HepG2 (cell line): Measurements from ENCODE around the gene LGALS9. TPM values are rescaled to one million over a fixed set of nuclear protein-coding genes. Genes with fewer than 3 reads are reported as not detected.

ENCODE experiments used
- ATAC-seq: fragments of 200-7000 bp; cut with Tn5 transposase; 3 replicates; pipeline ENCODE4 v1.9.1; 2020; ENCODE audit warnings: mild to moderate bottlenecking, moderate library complexity
- BruUV-seq: library from RNA; stranded (reverse); fragments of 400-500 nt; replicated peaks from 2 replicates; lab custom pipeline; 2021; lab: Mats Ljungman, UMichigan
- CTCF ChIA-PET: fragments of 300-600 bp; formaldehyde crosslinking; extraction: SDS; loops from one replicate; lab custom pipeline; 2021; ENCODE audit warnings: low total read pairs, inconsistent platforms, low intra/inter-chr PET ratio; lab: Yijun Ruan, JAX
- POLR2A ChIA-PET: fragments of 350-600 bp; sonication (Branson Sonifier 250); formaldehyde crosslinking; loops from one replicate; lab custom pipeline; 2020; ENCODE audit warnings: antibody characterized with exemption, inconsistent platforms; lab: Yijun Ruan, JAX
- DNase-seq: peaks from one replicate; pipeline ENCODE4 v3.0.0-alpha.2; 2015; ENCODE audit warnings: low spot score
- FAIRE-seq: peaks from 3 replicates; lab custom pipeline; 2011; peaks lifted over from hg19 to GRCh38; lab: Jason Lieb, UNC
- H2AFZ ChIP-seq: one replicate; pipeline ENCODE4 v1.6.1; 2011; ENCODE audit warnings: low read length, inconsistent platforms
- H3K27ac ChIP-seq: fragments of 300-600 bp; 3 replicates; pipeline ENCODE4 v1.8.0; 2011; ENCODE audit warnings: mixed run types, mild to moderate bottlenecking, mixed read lengths, low read length, inconsistent platforms; ENCODE audit not compliant: insufficient read depth; ENCODE audit errors: extremely low read length
- H3K27me3 ChIP-seq, 2 experiments: fragments of 200-600 bp in 1 of 2; 2 replicates in 1 of 2; 3 replicates in 1 of 2; pipeline versions ENCODE4 v1.6.0 to v1.8.0; 2011; ENCODE audit warnings: low read length in 2 of 2, mild to moderate bottlenecking in 2 of 2, moderate library complexity in 2 of 2, inconsistent platforms in 1 of 2; ENCODE audit not compliant: insufficient read depth in 2 of 2, control insufficient read depth in 1 of 2
- H3K36me3 ChIP-seq, 2 experiments: fragments of 200-600 bp in 1 of 2; replicated peaks in 1 of 2; 2 replicates in 1 of 2; 3 replicates in 1 of 2; pipeline versions ENCODE4 v1.5.1 to v1.8.0; 2011; ENCODE audit warnings: low read length in 2 of 2, inconsistent platforms in 1 of 2; ENCODE audit not compliant: insufficient read depth in 2 of 2, control insufficient read depth in 1 of 2
- H3K4me1 ChIP-seq: 2 replicates; pipeline ENCODE4 v1.5.1; 2012; ENCODE audit warnings: low read length, inconsistent platforms; ENCODE audit not compliant: insufficient read depth
- H3K4me2 ChIP-seq: 2 replicates; pipeline ENCODE4 v1.6.0; 2011; ENCODE audit warnings: low read depth, low read length, inconsistent platforms
- H3K4me3 ChIP-seq, 3 experiments: fragments of 200-600 bp in 1 of 3; sonication (generic), shearing (Covaris generic) in 1 of 3; replicated peaks in 1 of 3; 2 replicates each; pipeline ENCODE4 v1.5.1; 2011 to 2016; ENCODE audit warnings: low read length in 3 of 3, inconsistent platforms in 2 of 3, low read depth in 2 of 3, mild to moderate bottlenecking in 2 of 3, control low read depth in 1 of 3, mixed read lengths in 1 of 3; ENCODE audit not compliant: insufficient read depth in 1 of 3
- H3K79me2 ChIP-seq: one replicate; pipeline ENCODE4 v1.6.1; 2011; ENCODE audit warnings: low read length, inconsistent platforms; ENCODE audit not compliant: insufficient read depth
- H3K9ac ChIP-seq: 2 replicates; pipeline ENCODE4 v1.6.0; 2011; ENCODE audit warnings: mild to moderate bottlenecking, low read depth, low read length, inconsistent platforms; ENCODE audit not compliant: insufficient read depth
- H3K9me3 ChIP-seq: 2 replicates; pipeline ENCODE4 v1.5.1; 2012; ENCODE audit warnings: mild to moderate bottlenecking, low read length
- H4K20me1 ChIP-seq: 2 replicates; pipeline ENCODE4 v1.6.0; 2011; ENCODE audit warnings: inconsistent platforms, mild to moderate bottlenecking, low read length, moderate library complexity; ENCODE audit not compliant: insufficient read depth
- ARID2 ChIP-seq: sonication (generic); formaldehyde crosslinking; IDR thresholded peaks from 2 replicates; pipeline ENCODE4 v1.8.1; 2022; ENCODE audit warnings: mild to moderate bottlenecking, missing genetic modification reagents, borderline replicate concordance
- ELF1 ChIP-seq: sonication (generic); formaldehyde crosslinking; IDR thresholded peaks from 2 replicates; pipeline ENCODE4 v1.4.0; 2020; ENCODE audit warnings: missing genetic modification reagents
- IKZF4 ChIP-seq: sonication (generic); formaldehyde crosslinking; IDR thresholded peaks from 2 replicates; pipeline ENCODE4 v1.5.1; 2020; ENCODE audit warnings: borderline replicate concordance, mild to moderate bottlenecking, low read depth, missing genetic modification reagents; ENCODE audit errors: not compliant biosample characterization
- KLF13 ChIP-seq: sonication (generic); formaldehyde crosslinking; IDR thresholded peaks from 2 replicates; pipeline ENCODE4 v1.4.0; 2020; ENCODE audit warnings: mild to moderate bottlenecking, missing genetic modification reagents
- POLR2A ChIP-seq, 2 experiments: IDR thresholded peaks; 2 replicates each; pipeline ENCODE4 v1.6.1; 2011; ENCODE audit warnings: low read depth in 2 of 2, low read length in 2 of 2, mild to moderate bottlenecking in 1 of 2, moderate library complexity in 1 of 2; ENCODE audit not compliant: insufficient read depth in 1 of 2
- SMAD9 ChIP-seq: sonication (generic); formaldehyde crosslinking; IDR thresholded peaks from 2 replicates; pipeline ENCODE4 v1.5.1; 2020; ENCODE audit warnings: mild to moderate bottlenecking, missing genetic modification reagents
- ZBTB8A ChIP-seq: sonication (generic); formaldehyde crosslinking; IDR thresholded peaks from 2 replicates; pipeline ENCODE4 v1.4.0; 2020; ENCODE audit warnings: mild to moderate bottlenecking, low read depth, missing genetic modification reagents, borderline replicate concordance
- ZNF7 ChIP-seq: IDR thresholded peaks from 2 replicates; pipeline ENCODE4 v1.6.1; 2016; ENCODE audit warnings: missing biosample characterization, missing genetic modification reagents
- WGBS: methylation state at CpG from one replicate; pipeline ENCODE4 v1.1.6; 2017; ENCODE audit warnings: low lambda C conversion rate; 5-methylcytosine and 5-hydroxymethylcytosine counted together
- in situ Hi-C: cut with HindIII; loops from 2 replicates; pipeline ENCODE4 v1.10.0; 2017; ENCODE audit warnings: low pct_unique_long_range_greater_than_20kb; ENCODE audit not compliant: extremely low pct_ligation_motif_present
- intact Hi-C: fragments of 100-400 bp; cut with micrococcal nuclease; formaldehyde crosslinking; loops from one replicate; pipeline ENCODE4 v1.10.0; 2022; ENCODE audit not compliant: unreplicated experiment
- polyA plus RNA-seq, 8 experiments: library from polyadenylated mRNA; depleted of rRNA in 3 of 8; stranded (reverse) in 7 of 8; unstranded in 1 of 8; fragments of >200 nt; fragmentation: Illumina TruSeq in 4 of 8; extraction: Trizol in 4 of 8; gene quantifications; 2 replicates each; pipeline versions ENCODE4 v1.2.1 to v1.2.3, GENCODE V29; 2011 to 2016; ENCODE audit warnings: low read depth in 4 of 8, missing spikeins in 1 of 8, mixed read lengths in 1 of 8; ENCODE audit not compliant: insufficient read depth in 1 of 8
- total RNA-seq, 5 experiments: library from RNA; depleted of rRNA; stranded (reverse); fragments of >200 nt; fragmentation: Illumina TruSeq; extraction: Trizol; gene quantifications; 2 replicates each; pipeline ENCODE4 v1.2.3, GENCODE V29; 2016; ENCODE audit warnings: low read depth in 1 of 5
- TF ChIP-seq, protein P1 (sequence below): sonication (generic); formaldehyde crosslinking; IDR thresholded peaks from 2 replicates; pipeline ENCODE4 v1.8.1; 2023; ENCODE audit warnings: missing genetic modification reagents, inconsistent platforms, borderline replicate concordance
- TF ChIP-seq, protein P2 (sequence below): sonication (generic); formaldehyde crosslinking; conservative IDR thresholded peaks from 2 replicates; pipeline ENCODE4 v1.8.0; 2022; ENCODE audit warnings: mild to moderate bottlenecking, moderate library complexity, missing genetic modification reagents
- TF ChIP-seq, protein P3 (sequence below): sonication (generic); formaldehyde crosslinking; conservative IDR thresholded peaks from 2 replicates; pipeline ENCODE4 v1.8.0; 2022; ENCODE audit warnings: low read depth, missing genetic modification reagents
- TF ChIP-seq, protein P4 (sequence below): sonication (generic); formaldehyde crosslinking; IDR thresholded peaks from 2 replicates; pipeline ENCODE4 v1.4.0; 2020; ENCODE audit warnings: missing genetic modification reagents
- TF ChIP-seq, protein P5 (sequence below): sonication (generic); formaldehyde crosslinking; IDR thresholded peaks from 2 replicates; pipeline ENCODE4 v1.5.0; 2020; ENCODE audit warnings: missing genetic modification reagents
- TF ChIP-seq, protein P6 (sequence below): sonication (generic); formaldehyde crosslinking; IDR thresholded peaks from 2 replicates; pipeline ENCODE4 v1.5.0; 2020; ENCODE audit warnings: missing genetic modification reagents
- TF ChIP-seq, protein P7 (sequence below): sonication (generic); formaldehyde crosslinking; IDR thresholded peaks from 2 replicates; pipeline ENCODE4 v1.8.0; 2022; ENCODE audit warnings: mild to moderate bottlenecking, missing genetic modification reagents; ENCODE audit not compliant: insufficient replicate concordance

LGALS9 gene
- total and polyA plus RNA-seq, 2 of the 13 experiments (the other 11 are each of a cell fraction or from before 2014, with no cell fraction given), result 0.40 to 1.4 TPM

DNA sequence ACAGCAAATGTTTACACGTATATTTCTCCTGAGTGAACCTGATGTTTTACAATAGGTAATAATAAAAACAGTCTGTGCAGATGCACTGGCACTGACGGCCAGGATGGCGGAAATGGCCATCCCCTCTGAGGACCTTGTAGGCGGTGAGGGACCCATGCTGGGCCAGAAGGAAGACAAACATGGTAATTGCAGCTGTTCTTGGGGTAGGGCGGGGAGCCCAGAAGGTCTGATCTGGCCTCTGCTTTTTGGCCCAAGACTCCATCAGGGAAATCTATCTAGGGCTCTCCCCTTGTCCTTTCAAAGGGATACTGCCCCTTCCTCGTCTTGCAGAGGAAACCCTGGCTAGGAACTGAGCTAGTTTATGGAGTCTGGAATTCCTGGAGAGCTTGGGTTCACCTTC lies 7.4 kb upstream of the LGALS9 start:
- no peaks in the 10 kb centered on the region for H3K79me2 ChIP-seq
- DNase-seq (no peak), FAIRE-seq (no peak), ATAC-seq (no peak)
- in situ Hi-C loops, result no loop called here
- H3K27me3 ChIP-seq, result no peaks in the 10 kb centered on the region
- H2AFZ ChIP-seq, result no peak overlapping the region
- H3K4me3 ChIP-seq, result no peak overlapping the region
- BruUV-seq, result TSS peak; percentile 45
- intact Hi-C loops, result no loop called here
- no peaks in the 10 kb centered on the region for H3K9me3 ChIP-seq
- H3K27ac ChIP-seq, result no peak overlapping the region
- H3K4me1 ChIP-seq, result no peaks in the 10 kb centered on the region
- WGBS, result 87% methylated on average over 6 of the region's 6 CpGs
- H3K36me3 ChIP-seq, result peaks cover 16 to 52% of the 10 kb centered on the region in 2 experiments; a peak in 4 of 5 replicates
- H4K20me1 ChIP-seq, result no peaks in the 10 kb centered on the region
- no peak overlapping the region for H3K9ac ChIP-seq
- CTCF ChIA-PET, result no interaction called here
- no peak overlapping the region for H3K4me2 ChIP-seq
- POLR2A ChIA-PET, result no interaction called here
- no peak for TF ChIP-seq ZBTB8A (CRISPR knock-in tag)
- TF ChIP-seq, protein P1, sequence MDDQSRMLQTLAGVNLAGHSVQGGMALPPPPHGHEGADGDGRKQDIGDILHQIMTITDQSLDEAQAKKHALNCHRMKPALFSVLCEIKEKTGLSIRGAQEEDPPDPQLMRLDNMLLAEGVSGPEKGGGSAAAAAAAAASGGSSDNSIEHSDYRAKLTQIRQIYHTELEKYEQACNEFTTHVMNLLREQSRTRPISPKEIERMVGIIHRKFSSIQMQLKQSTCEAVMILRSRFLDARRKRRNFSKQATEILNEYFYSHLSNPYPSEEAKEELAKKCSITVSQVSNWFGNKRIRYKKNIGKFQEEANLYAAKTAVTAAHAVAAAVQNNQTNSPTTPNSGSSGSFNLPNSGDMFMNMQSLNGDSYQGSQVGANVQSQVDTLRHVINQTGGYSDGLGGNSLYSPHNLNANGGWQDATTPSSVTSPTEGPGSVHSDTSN, result no peak
- no peak for TF ChIP-seq SMAD9 (CRISPR knock-in tag)
- TF ChIP-seq ZNF7 (CRISPR knock-in tag), result no peak
- TF ChIP-seq POLR2A (IDR thresholded peaks at IDR 0.05; ENCODE audit: insufficient read depth in 1 of 2, low read depth in 2 of 2, low read length in 2 of 2), result no peak
- TF ChIP-seq, protein P2, sequence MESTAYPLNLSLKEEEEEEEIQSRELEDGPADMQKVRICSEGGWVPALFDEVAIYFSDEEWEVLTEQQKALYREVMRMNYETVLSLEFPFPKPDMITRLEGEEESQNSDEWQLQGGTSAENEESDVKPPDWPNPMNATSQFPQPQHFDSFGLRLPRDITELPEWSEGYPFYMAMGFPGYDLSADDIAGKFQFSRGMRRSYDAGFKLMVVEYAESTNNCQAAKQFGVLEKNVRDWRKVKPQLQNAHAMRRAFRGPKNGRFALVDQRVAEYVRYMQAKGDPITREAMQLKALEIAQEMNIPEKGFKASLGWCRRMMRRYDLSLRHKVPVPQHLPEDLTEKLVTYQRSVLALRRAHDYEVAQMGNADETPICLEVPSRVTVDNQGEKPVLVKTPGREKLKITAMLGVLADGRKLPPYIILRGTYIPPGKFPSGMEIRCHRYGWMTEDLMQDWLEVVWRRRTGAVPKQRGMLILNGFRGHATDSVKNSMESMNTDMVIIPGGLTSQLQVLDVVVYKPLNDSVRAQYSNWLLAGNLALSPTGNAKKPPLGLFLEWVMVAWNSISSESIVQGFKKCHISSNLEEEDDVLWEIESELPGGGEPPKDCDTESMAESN (CRISPR knock-in tag), result no peak
- TF ChIP-seq, protein P3, sequence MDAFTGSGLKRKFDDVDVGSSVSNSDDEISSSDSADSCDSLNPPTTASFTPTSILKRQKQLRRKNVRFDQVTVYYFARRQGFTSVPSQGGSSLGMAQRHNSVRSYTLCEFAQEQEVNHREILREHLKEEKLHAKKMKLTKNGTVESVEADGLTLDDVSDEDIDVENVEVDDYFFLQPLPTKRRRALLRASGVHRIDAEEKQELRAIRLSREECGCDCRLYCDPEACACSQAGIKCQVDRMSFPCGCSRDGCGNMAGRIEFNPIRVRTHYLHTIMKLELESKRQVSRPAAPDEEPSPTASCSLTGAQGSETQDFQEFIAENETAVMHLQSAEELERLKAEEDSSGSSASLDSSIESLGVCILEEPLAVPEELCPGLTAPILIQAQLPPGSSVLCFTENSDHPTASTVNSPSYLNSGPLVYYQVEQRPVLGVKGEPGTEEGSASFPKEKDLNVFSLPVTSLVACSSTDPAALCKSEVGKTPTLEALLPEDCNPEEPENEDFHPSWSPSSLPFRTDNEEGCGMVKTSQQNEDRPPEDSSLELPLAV (CRISPR knock-in tag), result no peak
- TF ChIP-seq, protein P4, sequence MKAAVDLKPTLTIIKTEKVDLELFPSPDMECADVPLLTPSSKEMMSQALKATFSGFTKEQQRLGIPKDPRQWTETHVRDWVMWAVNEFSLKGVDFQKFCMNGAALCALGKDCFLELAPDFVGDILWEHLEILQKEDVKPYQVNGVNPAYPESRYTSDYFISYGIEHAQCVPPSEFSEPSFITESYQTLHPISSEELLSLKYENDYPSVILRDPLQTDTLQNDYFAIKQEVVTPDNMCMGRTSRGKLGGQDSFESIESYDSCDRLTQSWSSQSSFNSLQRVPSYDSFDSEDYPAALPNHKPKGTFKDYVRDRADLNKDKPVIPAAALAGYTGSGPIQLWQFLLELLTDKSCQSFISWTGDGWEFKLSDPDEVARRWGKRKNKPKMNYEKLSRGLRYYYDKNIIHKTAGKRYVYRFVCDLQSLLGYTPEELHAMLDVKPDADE (CRISPR knock-in tag), result no peak
- TF ChIP-seq, protein P5, sequence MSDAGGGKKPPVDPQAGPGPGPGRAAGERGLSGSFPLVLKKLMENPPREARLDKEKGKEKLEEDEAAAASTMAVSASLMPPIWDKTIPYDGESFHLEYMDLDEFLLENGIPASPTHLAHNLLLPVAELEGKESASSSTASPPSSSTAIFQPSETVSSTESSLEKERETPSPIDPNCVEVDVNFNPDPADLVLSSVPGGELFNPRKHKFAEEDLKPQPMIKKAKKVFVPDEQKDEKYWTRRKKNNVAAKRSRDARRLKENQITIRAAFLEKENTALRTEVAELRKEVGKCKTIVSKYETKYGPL, result no peak
- no peak for TF ChIP-seq ARID2
- TF ChIP-seq ELF1, result no peak
- TF ChIP-seq IKZF4 (CRISPR knock-in tag), result no peak
- TF ChIP-seq KLF13 (CRISPR knock-in tag), result no peak
- TF ChIP-seq, protein P6, sequence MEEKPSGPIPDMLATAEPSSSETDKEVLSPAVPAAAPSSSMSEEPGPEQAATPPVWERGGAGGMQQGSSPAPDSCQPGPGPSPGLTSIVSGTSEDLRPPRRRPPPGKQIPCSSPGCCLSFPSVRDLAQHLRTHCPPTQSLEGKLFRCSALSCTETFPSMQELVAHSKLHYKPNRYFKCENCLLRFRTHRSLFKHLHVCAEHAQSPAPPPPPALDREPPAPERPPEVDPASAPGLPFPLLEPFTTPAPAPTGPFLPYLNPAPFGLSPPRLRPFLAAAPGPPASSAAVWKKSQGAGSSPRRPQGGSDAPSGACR (CRISPR knock-in tag), result no peak
- TF ChIP-seq, protein P7, sequence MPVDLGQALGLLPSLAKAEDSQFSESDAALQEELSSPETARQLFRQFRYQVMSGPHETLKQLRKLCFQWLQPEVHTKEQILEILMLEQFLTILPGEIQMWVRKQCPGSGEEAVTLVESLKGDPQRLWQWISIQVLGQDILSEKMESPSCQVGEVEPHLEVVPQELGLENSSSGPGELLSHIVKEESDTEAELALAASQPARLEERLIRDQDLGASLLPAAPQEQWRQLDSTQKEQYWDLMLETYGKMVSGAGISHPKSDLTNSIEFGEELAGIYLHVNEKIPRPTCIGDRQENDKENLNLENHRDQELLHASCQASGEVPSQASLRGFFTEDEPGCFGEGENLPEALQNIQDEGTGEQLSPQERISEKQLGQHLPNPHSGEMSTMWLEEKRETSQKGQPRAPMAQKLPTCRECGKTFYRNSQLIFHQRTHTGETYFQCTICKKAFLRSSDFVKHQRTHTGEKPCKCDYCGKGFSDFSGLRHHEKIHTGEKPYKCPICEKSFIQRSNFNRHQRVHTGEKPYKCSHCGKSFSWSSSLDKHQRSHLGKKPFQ, result no peak
